WTC11 (cell line): ENCODE measurements around the gene C19orf85. TPM values are rescaled to one million over a fixed set of nuclear protein-coding genes. Genes with fewer than 3 reads are reported as not detected.

Source experiments
- ATAC-seq: fragments of 200-7000 bp; cut with Tn5 transposase; 2 replicates; pipeline ENCODE4 v1.10.0; 2021; ENCODE audit warnings: mild to moderate bottlenecking, moderate library complexity
- CTCF ChIA-PET: fragments of 300-600 bp; sonication (Branson Sonifier 250); formaldehyde crosslinking; loops from one replicate; lab custom pipeline; 2021; ENCODE audit warnings: antibody characterized with exemption; lab: Charles Lee
- POLR2A ChIA-PET: fragments of 350-600 bp; sonication (Branson Sonifier 250); formaldehyde crosslinking; loops from one replicate; lab custom pipeline; 2021; ENCODE audit warnings: antibody characterized with exemption; lab: Charles Lee
- DNase-seq: peaks from one replicate; pipeline ENCODE4 v3.0.0; 2021; ENCODE audit warnings: low spot score
- H3K27ac Mint-ChIP-seq: 2 replicates; pipeline ENCODE4 v1.8.0; 2021; ENCODE audit warnings: mixed read lengths
- H3K27me3 Mint-ChIP-seq: 2 replicates; pipeline ENCODE4 v1.8.0; 2021; ENCODE audit warnings: low read depth, mild to moderate bottlenecking, moderate library complexity, mixed read lengths
- H3K36me3 Mint-ChIP-seq: 2 replicates; pipeline ENCODE4 v1.8.0; 2021; ENCODE audit warnings: mixed read lengths
- H3K4me1 Mint-ChIP-seq: 2 replicates; pipeline ENCODE4 v1.8.0; 2022; ENCODE audit warnings: mixed read lengths
- H3K4me3 Mint-ChIP-seq: 2 replicates; pipeline ENCODE4 v1.8.0; 2021; ENCODE audit warnings: mild to moderate bottlenecking, moderate library complexity, mixed read lengths
- H3K9me3 Mint-ChIP-seq: 2 replicates; pipeline ENCODE4 v1.8.0; 2021; ENCODE audit warnings: mixed read lengths
- CBFB ChIP-seq: sonication (generic); formaldehyde crosslinking; IDR thresholded peaks from 2 replicates; pipeline ENCODE4 v1.8.1; 2022; ENCODE audit warnings: mild to moderate bottlenecking, low read depth, missing genetic modification reagents
- ETV6 ChIP-seq: sonication (generic); formaldehyde crosslinking; IDR thresholded peaks from 2 replicates; pipeline ENCODE4 v1.8.1; 2022; ENCODE audit warnings: mild to moderate bottlenecking, missing genetic modification reagents
- FOXP1 ChIP-seq: sonication (generic); formaldehyde crosslinking; IDR thresholded peaks from 2 replicates; pipeline ENCODE4 v1.8.0; 2022; ENCODE audit warnings: missing genetic modification reagents, mild to moderate bottlenecking, moderate library complexity, borderline replicate concordance
- MYBL2 ChIP-seq: sonication (generic); formaldehyde crosslinking; IDR thresholded peaks from 2 replicates; pipeline ENCODE4 v1.8.1; 2023; ENCODE audit warnings: mild to moderate bottlenecking, moderate library complexity, missing genetic modification reagents
- NFATC4 ChIP-seq: fragments of 250-450 bp; sonication (Bioruptor Pico); IDR thresholded peaks from 2 replicates; pipeline ENCODE4 v1.9.0; 2021; ENCODE audit warnings: mild to moderate bottlenecking
- NFE2L1 ChIP-seq: sonication (generic); formaldehyde crosslinking; IDR thresholded peaks from 2 replicates; pipeline ENCODE4 v1.8.1; 2023; ENCODE audit warnings: missing genetic modification reagents
- OVOL2 ChIP-seq: fragments of 250-450 bp; sonication (Bioruptor Pico); IDR thresholded peaks from 2 replicates; pipeline ENCODE4 v1.9.0; 2021; ENCODE audit warnings: mild to moderate bottlenecking, borderline replicate concordance
- RELA ChIP-seq: sonication (generic); formaldehyde crosslinking; IDR thresholded peaks from 2 replicates; pipeline ENCODE4 v1.8.1; 2022; ENCODE audit warnings: missing genetic modification reagents, mild to moderate bottlenecking, borderline replicate concordance
- ZBTB21 ChIP-seq: sonication (generic); formaldehyde crosslinking; IDR thresholded peaks from 2 replicates; pipeline ENCODE4 v1.8.1; 2023; ENCODE audit warnings: mild to moderate bottlenecking, missing genetic modification reagents, borderline replicate concordance
- ZMAT4 ChIP-seq: fragments of 250-450 bp; sonication (Bioruptor Pico); IDR thresholded peaks from 2 replicates; pipeline ENCODE4 v1.9.0; 2021; ENCODE audit warnings: mild to moderate bottlenecking
- ZNF232 ChIP-seq: sonication (generic); formaldehyde crosslinking; IDR thresholded peaks from 2 replicates; pipeline ENCODE4 v1.8.0; 2022; ENCODE audit warnings: mild to moderate bottlenecking, missing genetic modification reagents
- ZNF423 ChIP-seq: fragments of 250-450 bp; sonication (Bioruptor Pico); IDR thresholded peaks from 2 replicates; pipeline ENCODE4 v2.1.2; 2022; ENCODE audit warnings: mild to moderate bottlenecking, moderate library complexity
- ZNF532 ChIP-seq: fragments of 250-450 bp; sonication (Bioruptor Pico); IDR thresholded peaks from 2 replicates; pipeline ENCODE4 v1.9.0; 2021; ENCODE audit warnings: mild to moderate bottlenecking, borderline replicate concordance
- total RNA-seq: library from RNA; stranded (reverse); gene quantifications from 3 replicates; pipeline ENCODE4 v1.2.3, GENCODE V29; 2021
- TF ChIP-seq, protein P1 (sequence below): fragments of 250-450 bp; sonication (Bioruptor Pico); conservative IDR thresholded peaks from 2 replicates; pipeline ENCODE4 v1.9.0; 2021; ENCODE audit warnings: mild to moderate bottlenecking
- TF ChIP-seq, protein P2 (sequence below): sonication (generic); formaldehyde crosslinking; IDR thresholded peaks from 2 replicates; pipeline ENCODE4 v1.8.1; 2022; ENCODE audit warnings: mild to moderate bottlenecking, moderate library complexity, missing genetic modification reagents
- TF ChIP-seq, protein P3 (sequence below): sonication (generic); formaldehyde crosslinking; IDR thresholded peaks from 2 replicates; pipeline ENCODE4 v1.8.0; 2022; ENCODE audit warnings: mild to moderate bottlenecking, missing genetic modification reagents

C19orf85 gene
- total RNA-seq, 1 experiment from 2014 or later = 2.2 TPM

- TF ChIP-seq ZNF532 (CRISPR knock-in tag) (no peak), OVOL2 (no peak)
These were observed 29.7 kb upstream of the C19orf85 start (continued) for GRCh38 chr19:55494172-55494761.

DNA sequence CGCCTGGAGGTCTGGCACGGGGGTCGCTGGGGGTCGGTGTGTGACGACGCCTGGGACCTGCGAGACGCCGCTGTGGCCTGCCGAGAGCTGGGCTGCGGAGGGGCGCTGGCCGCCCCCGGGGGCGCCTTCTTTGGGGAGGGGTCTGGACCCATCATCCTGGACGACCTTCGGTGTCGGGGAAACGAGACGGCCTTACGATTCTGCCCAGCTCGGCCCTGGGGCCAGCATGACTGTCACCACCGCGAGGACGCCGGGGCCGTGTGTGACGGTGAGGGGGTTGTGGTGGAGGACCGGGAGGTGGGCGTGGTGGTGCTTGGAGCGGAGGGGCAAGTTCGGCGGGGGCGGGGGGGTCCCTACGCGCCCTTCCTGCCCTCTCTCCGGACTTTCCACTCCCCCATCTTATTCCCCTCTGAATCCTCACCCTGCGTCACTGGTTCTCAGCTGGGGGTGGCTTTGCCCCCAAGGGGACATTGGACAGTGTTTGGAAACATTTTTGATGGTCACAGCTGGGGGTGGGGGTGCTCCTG lies 29.2 kb upstream of the C19orf85 start:
- Mint-ChIP-seq H3K4me3 (no peak overlapping the region), H3K4me1 (no peaks in the 10 kb centered on the region; the same call in 1 of the 2 replicates), H3K9me3 (no peaks in the 10 kb centered on the region), H3K27me3 (peaks cover 18% of the 10 kb centered on the region)
- POLR2A ChIA-PET = no interaction called here
- TF ChIP-seq ZNF423 (no peak), MYBL2 (CRISPR knock-in tag) (no peak), RELA (CRISPR knock-in tag) (no peak), OVOL2 (no peak), FOXP1 (no peak), ETV6 (CRISPR knock-in tag) (no peak), CBFB (CRISPR knock-in tag) (no peak), ZMAT4 (CRISPR knock-in tag) (no peak), ZBTB21 (CRISPR knock-in tag) (no peak), ZNF232 (CRISPR knock-in tag) (no peak), NFE2L1 (CRISPR knock-in tag) (no peak), NFATC4 (CRISPR knock-in tag) (no peak)
- TF ChIP-seq, protein P1, sequence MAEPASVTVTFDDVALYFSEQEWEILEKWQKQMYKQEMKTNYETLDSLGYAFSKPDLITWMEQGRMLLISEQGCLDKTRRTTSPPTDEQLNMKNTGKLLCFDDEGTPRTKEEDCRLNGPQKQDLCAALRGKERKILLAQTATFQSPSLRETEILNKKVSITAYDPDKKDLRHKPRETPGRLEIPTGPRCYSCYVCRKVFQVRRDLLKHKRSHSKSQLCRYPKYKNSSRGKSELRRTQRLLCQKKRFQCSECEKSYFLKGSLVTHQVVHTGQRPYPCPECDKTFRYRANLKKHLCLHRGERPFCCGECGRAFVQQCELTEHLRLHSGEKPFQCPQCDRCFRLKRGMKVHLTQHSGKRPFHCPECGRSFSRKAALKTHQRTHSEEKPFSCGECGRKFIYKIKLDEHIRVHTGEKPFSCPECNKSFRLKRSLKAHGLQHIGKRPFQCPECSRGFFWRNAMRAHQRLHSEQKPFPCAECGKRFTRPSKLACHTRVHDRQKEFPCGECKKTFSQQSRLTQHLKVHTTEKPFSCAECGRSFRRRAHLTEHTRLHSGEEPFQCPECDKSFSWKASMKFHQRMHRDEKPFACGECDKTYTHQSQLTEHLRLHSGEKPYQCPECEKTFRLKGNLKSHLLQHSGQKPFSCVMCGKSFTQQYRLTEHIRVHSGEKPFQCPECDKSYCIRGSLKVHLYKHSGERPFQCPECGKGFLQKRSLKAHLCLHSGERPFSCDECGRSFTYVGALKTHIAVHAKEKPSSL (CRISPR knock-in tag) = no peak
- TF ChIP-seq, protein P2, sequence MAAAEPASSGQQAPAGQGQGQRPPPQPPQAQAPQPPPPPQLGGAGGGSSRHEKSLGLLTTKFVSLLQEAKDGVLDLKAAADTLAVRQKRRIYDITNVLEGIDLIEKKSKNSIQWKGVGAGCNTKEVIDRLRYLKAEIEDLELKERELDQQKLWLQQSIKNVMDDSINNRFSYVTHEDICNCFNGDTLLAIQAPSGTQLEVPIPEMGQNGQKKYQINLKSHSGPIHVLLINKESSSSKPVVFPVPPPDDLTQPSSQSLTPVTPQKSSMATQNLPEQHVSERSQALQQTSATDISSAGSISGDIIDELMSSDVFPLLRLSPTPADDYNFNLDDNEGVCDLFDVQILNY = no peak
- TF ChIP-seq, protein P3, sequence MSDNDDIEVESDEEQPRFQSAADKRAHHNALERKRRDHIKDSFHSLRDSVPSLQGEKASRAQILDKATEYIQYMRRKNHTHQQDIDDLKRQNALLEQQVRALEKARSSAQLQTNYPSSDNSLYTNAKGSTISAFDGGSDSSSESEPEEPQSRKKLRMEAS = no peak
- TF ChIP-seq, all 79 proteins: peak for 0
- ATAC-seq = no peak
- H3K36me3 Mint-ChIP-seq = no peaks in the 10 kb centered on the region
- DNase-seq = no peak
- no peak overlapping the region for H3K27ac Mint-ChIP-seq
- CTCF ChIA-PET = interaction anchor here (0.8 to 13.5 kb wide), 4 partner anchors 9 to 32 kb away, joined by 3 to 96 read pairs (median 4); partner anchors contain the start of genes ISOC2 and NAT14
